ENCODE results near the gene GDF7.
A peak's percentile ranks its signal among the peaks of the same experiment; 100 is the strongest.

The GDF7 gene

DNA sequence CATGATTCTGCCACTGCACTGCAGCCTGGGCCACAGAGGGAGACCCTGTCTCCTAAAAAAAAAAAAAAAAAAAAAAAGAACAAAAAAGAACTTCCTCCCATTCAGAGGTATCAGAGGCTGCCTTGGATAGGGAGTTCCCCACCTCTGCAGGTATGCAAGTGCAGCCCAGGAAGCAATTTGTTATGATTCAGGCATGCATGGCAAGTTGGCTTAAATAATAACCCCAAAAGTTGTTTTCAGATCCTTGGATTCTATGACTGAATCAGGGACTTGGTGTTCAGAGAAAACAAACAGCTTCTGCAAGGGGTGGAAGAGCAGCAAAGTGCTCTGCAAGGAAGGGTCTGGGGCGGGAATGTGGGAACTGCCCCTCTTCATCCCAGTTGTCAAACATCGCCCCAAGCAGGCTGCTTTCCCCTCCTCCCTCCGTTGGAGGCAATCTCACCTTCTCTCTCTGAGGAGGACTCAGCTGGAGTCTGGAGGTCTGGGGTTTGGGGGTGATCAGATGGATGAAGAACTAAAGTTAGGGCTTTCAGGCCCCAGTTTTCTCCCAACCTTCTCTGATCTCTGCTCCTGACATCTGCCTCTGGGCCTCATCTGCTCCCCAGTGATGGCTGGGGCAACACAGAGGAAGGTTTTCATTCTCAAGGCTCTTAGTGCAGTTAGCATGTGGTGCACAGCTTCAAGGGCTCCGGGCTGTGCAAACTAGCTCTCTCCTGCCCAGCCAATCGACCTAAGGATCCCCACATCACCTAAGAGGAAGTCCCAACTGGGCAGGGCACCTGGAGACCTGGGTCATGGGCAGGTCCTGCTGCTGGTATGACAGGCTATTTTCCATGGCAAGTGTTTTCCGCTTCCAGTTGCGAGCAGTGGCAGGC lies 3.5 kb upstream of the GDF7 start:
- DNase-seq: no peak

GRCh38 chr2:20664071-20664390 lies 2.9 kb upstream of the GDF7 start:
- no peak for DNase-seq

DNA sequence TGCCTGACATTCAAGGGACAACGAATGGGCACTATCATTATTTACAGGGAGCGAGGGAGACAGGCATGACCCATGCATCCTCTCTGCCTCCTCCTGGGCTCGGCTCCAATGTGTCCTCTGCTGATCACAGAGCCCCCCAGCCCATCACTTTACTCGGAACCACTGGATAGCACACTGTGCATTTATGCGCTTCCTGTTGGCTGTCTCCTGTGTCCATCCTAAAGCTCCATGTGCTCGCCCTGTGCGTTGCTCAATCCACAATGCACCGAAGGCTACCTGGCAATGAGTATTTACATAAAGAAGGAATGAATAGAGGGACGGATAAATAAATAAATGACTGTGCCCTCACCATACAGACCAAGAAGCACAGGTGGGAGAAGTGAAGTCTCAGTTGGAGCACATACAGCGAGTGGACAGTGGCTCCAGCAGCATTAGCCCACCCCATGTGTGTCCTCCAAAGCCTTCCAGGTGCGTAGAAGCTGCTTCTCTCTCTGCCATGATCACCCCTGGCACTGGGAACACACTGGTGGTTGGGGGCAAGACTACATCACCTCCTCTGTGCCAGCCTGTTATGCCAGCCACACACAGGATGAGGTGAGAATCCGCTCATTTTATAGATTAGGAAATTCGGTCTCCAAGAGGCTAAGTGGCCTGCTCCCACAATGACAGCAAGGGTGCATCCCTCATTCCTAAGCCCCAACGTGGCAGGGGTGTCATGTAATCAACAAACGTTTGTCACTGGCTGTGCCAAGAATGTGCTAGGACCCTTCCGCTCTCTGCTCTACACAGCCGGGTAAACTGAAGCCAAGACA lies 2.3 kb upstream of the GDF7 start:
- peak; percentile 44 for DNase-seq

- DNase-seq: peak; percentile 65
These were observed 1.5 kb upstream of the GDF7 start for GRCh38 chr2:20665243-20666004.

GRCh38 chr2:20666005-20666303 lies 990 bp upstream of the GDF7 start:
- peak; percentile 77 for DNase-seq

DNA sequence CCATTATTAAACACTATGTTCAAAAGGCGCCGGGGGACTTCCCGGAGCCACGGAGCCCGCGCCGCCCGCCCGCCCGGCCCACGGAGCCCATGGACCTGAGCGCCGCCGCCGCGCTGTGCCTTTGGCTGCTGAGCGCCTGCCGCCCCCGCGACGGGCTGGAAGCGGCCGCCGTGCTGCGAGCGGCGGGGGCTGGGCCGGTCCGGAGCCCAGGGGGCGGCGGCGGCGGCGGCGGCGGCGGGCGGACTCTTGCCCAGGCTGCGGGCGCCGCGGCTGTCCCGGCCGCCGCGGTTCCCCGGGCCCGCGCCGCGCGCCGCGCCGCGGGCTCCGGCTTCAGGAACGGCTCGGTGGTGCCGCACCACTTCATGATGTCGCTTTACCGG lies 197 bp downstream of the GDF7 start:
- no peak for DNase-seq

GRCh38 chr2:20667531-20668401 lies 822 bp downstream of the GDF7 start:
- DNase-seq: peak; percentile 58

- DNase-seq: no peak
These were observed 1.5 kb downstream of the GDF7 start for GRCh38 chr2:20668451-20668850.

- no peak for DNase-seq
These were observed 2.0 kb downstream of the GDF7 start for GRCh38 chr2:20668871-20669475.

GRCh38 chr2:20669562-20670314 lies 2.8 kb downstream of the GDF7 start:
- DNase-seq: no peak

DNA sequence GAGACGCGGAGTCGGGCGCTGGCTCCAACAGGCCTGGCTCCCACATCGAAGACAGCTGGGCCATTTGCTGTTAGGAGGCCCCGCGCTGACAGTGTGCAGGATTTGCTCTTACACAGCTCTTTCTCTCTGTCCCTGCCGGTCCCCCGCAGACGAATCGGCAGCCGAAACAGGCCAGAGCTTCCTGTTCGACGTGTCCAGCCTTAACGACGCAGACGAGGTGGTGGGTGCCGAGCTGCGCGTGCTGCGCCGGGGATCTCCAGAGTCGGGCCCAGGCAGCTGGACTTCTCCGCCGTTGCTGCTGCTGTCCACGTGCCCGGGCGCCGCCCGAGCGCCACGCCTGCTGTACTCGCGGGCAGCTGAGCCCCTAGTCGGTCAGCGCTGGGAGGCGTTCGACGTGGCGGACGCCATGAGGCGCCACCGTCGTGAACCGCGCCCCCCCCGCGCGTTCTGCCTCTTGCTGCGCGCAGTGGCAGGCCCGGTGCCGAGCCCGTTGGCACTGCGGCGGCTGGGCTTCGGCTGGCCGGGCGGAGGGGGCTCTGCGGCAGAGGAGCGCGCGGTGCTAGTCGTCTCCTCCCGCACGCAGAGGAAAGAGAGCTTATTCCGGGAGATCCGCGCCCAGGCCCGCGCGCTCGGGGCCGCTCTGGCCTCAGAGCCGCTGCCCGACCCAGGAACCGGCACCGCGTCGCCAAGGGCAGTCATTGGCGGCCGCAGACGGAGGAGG lies 3.5 kb downstream of the GDF7 start:
- peak; percentile 81 for DNase-seq

DNA sequence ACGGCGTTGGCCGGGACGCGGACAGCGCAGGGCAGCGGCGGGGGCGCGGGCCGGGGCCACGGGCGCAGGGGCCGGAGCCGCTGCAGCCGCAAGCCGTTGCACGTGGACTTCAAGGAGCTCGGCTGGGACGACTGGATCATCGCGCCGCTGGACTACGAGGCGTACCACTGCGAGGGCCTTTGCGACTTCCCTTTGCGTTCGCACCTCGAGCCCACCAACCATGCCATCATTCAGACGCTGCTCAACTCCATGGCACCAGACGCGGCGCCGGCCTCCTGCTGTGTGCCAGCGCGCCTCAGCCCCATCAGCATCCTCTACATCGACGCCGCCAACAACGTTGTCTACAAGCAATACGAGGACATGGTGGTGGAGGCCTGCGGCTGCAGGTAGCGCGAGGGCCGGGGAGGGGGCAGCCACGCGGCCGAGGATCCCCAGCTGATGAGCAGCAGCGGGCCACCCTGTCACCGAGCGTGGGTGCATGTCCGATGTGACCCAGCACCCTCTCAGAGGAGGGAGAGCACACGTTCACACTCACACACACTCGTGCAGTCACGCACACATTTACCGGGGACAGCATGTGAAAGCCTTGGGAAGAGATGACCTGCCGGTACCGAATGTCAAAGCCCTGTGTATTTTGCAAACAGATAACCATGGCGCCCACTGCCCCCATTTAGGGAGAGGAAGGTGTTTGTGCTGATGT lies 4.2 kb downstream of the GDF7 start:
- DNase-seq: peak; percentile 75

DNA sequence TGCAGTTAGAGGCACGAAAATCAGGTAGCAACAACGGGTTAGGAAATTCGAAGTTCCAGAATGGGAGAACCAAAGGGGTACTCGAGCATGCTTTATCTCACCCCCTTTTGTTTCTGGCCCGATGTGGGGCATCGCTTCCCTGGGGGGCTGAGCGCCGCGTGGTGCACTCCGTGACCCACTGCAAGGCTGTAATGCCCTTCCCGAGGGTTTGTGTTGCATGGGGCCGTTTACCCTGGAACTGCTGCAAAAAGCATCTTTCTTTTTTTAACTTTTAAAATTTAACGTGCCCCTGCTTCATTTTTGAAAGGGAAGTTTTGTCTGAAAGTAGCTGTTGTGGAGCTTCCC lies 4.8 kb downstream of the GDF7 start:
- DNase-seq: no peak

DNA sequence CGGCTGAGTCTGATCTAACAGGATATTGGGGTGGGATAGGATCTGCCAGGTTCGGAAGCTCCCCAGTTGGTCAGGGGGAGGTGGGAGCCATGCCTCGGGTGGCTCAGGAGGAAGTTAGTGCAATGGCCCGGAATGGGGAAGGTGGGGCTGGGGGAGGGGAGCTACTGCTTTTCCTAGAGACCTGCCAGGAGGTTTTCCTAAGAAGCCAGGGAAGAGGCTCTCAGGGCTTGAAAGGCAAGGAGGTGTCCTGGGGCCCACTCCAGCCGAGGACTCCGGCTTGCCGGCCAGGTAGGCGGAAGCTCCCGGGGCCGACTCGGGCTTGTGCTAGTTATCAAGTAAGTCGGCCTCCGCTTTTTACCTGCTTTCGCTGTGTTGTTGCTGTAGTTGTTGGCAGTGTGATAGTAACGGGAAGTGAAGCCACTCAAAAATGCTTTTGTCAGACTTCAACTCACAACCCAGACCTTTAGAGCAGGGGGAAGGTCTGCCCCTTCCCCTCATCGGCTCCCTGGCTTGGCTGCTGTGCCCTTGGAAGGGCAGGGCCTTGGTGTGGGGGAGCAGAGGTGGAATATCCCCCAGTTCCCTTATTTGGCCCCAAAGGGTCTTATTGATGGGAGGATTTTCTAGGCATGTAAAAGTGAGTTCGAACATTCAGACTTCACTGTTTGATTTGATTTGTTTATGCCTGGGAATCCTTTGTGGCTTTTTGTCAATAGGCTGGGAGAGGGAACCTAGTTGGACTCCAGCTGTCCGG lies 5.4 kb downstream of the GDF7 start:
- DNase-seq: peak; percentile 54

GRCh38 chr2:20673686-20674308 lies 6.9 kb downstream of the GDF7 start:
- DNase-seq: peak; percentile 1

DNA sequence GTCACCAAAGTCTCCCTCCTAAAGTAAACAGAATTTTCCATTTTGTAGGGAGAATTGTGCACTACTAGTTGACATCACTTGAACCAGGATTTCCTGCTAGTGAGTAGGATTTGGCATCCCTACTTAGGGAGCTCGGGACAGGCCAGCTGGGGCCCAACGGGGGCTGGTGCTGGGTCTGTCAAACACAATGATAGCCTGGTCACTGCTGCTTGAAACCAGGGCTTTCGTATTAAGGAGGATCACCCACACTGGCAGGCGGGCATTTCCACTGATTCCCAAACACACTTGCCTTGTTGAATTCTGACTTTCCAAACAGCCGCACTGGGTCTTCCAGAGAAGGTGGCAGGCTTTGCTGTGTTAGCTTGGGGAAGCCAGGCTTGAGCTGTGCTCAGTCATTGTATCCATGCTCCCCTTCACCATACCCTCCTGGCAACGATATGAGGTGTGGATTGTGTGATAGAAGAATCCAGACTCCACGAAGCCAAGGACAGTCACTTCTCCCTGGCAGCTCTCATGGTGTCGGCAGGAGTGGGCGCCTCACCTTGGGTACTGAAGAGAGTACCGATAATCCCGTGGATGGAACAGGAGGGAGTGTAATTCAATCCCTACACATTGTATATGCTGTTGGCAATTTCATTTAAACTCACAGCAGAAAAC lies 7.5 kb downstream of the GDF7 start:
- DNase-seq: peak; percentile 6

- peak; percentile 15 for DNase-seq
These were observed 8.2 kb downstream of the GDF7 start for GRCh38 chr2:20674974-20675679.

All from retina (tissue), 1 donor.